Central memory CD8-positive, alpha-beta T cell (primary cell): ENCODE measurements around the gene UBE3B.

Experiments used
- ATAC-seq: fragments of 150-1000 bp; cut with Tn5 transposase; replicated peaks from 2 replicates; pipeline ENCODE4 v1.10.0; 2022; ENCODE audit warnings: mild to moderate bottlenecking, moderate FRiP score, moderate number of reproducible peaks; ENCODE audit not compliant: poor library complexity, severe bottlenecking; ENCODE audit errors: extremely low read depth
- DNase-seq, 2 donors: peaks; one replicate each; pipeline ENCODE4 v3.0.0; 2021; ENCODE audit warnings: low spot score in 2 of 2
- H3K27ac Mint-ChIP-seq: one replicate; pipeline ENCODE4 v1.8.0; 2022; ENCODE audit warnings: low read depth, mild to moderate bottlenecking, moderate library complexity, mixed read lengths
- H3K27me3 Mint-ChIP-seq: one replicate; pipeline ENCODE4 v1.8.0; 2022; ENCODE audit warnings: mixed read lengths
- H3K36me3 Mint-ChIP-seq: one replicate; pipeline ENCODE4 v1.8.0; 2022; ENCODE audit warnings: mild to moderate bottlenecking, moderate library complexity, mixed read lengths; ENCODE audit not compliant: insufficient read depth
- H3K4me1 Mint-ChIP-seq: one replicate; pipeline ENCODE4 v1.8.0; 2022; ENCODE audit warnings: mixed read lengths
- H3K4me3 Mint-ChIP-seq: one replicate; pipeline ENCODE4 v1.8.0; 2022; ENCODE audit warnings: mild to moderate bottlenecking, moderate library complexity, mixed read lengths
- H3K9me3 Mint-ChIP-seq: one replicate; pipeline ENCODE4 v1.8.0; 2022; ENCODE audit warnings: mixed read lengths

Gene UBE3B

GRCh38 chr12:109558374-109559199 is 81.2 kb downstream of the UBE3B start:
- ATAC-seq, result no peak
- Mint-ChIP-seq H3K27ac (no peak overlapping the region), H3K27me3 (no peaks in the 10 kb centered on the region), H3K36me3 (peaks cover 3% of the 10 kb centered on the region), H3K4me1 (no peaks in the 10 kb centered on the region), H3K4me3 (no peak overlapping the region), H3K9me3 (no peaks in the 10 kb centered on the region)
- DNase-seq, result no peak

GRCh38 chr12:109559200-109559505 is 81.7 kb downstream of the UBE3B start:
- no peak for ATAC-seq
- DNase-seq, result no peak
- no peaks in the 10 kb centered on the region for H3K4me1 Mint-ChIP-seq
- no peaks in the 10 kb centered on the region for H3K9me3 Mint-ChIP-seq
- no peak overlapping the region for H3K27ac Mint-ChIP-seq
- no peak overlapping the region for H3K4me3 Mint-ChIP-seq
- no peaks in the 10 kb centered on the region for H3K27me3 Mint-ChIP-seq
- H3K36me3 Mint-ChIP-seq, result peaks cover 5% of the 10 kb centered on the region

- Mint-ChIP-seq H3K9me3 (no peaks in the 10 kb centered on the region), H3K27ac (no peak overlapping the region), H3K4me3 (no peak overlapping the region), H3K27me3 (no peaks in the 10 kb centered on the region), H3K36me3 (peaks cover 5% of the 10 kb centered on the region), H3K4me1 (no peaks in the 10 kb centered on the region)
- ATAC-seq, result no peak
- DNase-seq, result no peak
Observed at GRCh38 chr12:109559601-109560000, 82.2 kb downstream of the UBE3B start.

GRCh38 chr12:109560867-109561710 is 83.7 kb downstream of the UBE3B start:
- Mint-ChIP-seq H3K27me3 (no peaks in the 10 kb centered on the region), H3K9me3 (no peaks in the 10 kb centered on the region), H3K4me1 (no peaks in the 10 kb centered on the region), H3K36me3 (peaks cover 11% of the 10 kb centered on the region), H3K27ac (no peak overlapping the region), H3K4me3 (no peak overlapping the region)
- DNase-seq (no peak), ATAC-seq (no peak)

GRCh38 chr12:109561711-109562030 is 84.2 kb downstream of the UBE3B start:
- peaks cover 11% of the 10 kb centered on the region for H3K36me3 Mint-ChIP-seq
- no peak for ATAC-seq
- no peak overlapping the region for H3K4me3 Mint-ChIP-seq
- H3K27me3 Mint-ChIP-seq, result no peaks in the 10 kb centered on the region
- H3K9me3 Mint-ChIP-seq, result no peaks in the 10 kb centered on the region
- H3K27ac Mint-ChIP-seq, result no peak overlapping the region
- DNase-seq, result no peak
- H3K4me1 Mint-ChIP-seq, result no peaks in the 10 kb centered on the region

- H3K27me3 Mint-ChIP-seq, result no peaks in the 10 kb centered on the region
- H3K36me3 Mint-ChIP-seq, result peaks cover 12% of the 10 kb centered on the region
- H3K9me3 Mint-ChIP-seq, result no peaks in the 10 kb centered on the region
- H3K27ac Mint-ChIP-seq, result no peak overlapping the region
- H3K4me3 Mint-ChIP-seq, result no peak overlapping the region
- ATAC-seq, result no peak
- no peaks in the 10 kb centered on the region for H3K4me1 Mint-ChIP-seq
- no peak for DNase-seq
Observed at GRCh38 chr12:109562871-109563270, 85.4 kb downstream of the UBE3B start.

- H3K27me3 Mint-ChIP-seq, result no peaks in the 10 kb centered on the region
- ATAC-seq (no peak), DNase-seq (no peak)
- H3K4me3 Mint-ChIP-seq, result no peak overlapping the region
- H3K9me3 Mint-ChIP-seq, result no peaks in the 10 kb centered on the region
- no peak overlapping the region for H3K27ac Mint-ChIP-seq
- H3K36me3 Mint-ChIP-seq, result peaks cover 17% of the 10 kb centered on the region
- no peaks in the 10 kb centered on the region for H3K4me1 Mint-ChIP-seq
Observed at GRCh38 chr12:109563291-109564284, 86.2 kb downstream of the UBE3B start.

- H3K9me3 Mint-ChIP-seq, result no peaks in the 10 kb centered on the region
- peaks cover 22% of the 10 kb centered on the region for H3K36me3 Mint-ChIP-seq
- ATAC-seq, result no peak
- no peak overlapping the region for H3K27ac Mint-ChIP-seq
- no peaks in the 10 kb centered on the region for H3K27me3 Mint-ChIP-seq
- no peak overlapping the region for H3K4me3 Mint-ChIP-seq
- no peaks in the 10 kb centered on the region for H3K4me1 Mint-ChIP-seq
- no peak for DNase-seq
Observed at GRCh38 chr12:109566424-109566823, 89.0 kb downstream of the UBE3B start.

GRCh38 chr12:109567296-109567695 is 89.9 kb downstream of the UBE3B start:
- H3K27ac Mint-ChIP-seq, result no peak overlapping the region
- no peak for DNase-seq
- no peak overlapping the region for H3K4me3 Mint-ChIP-seq
- H3K27me3 Mint-ChIP-seq, result no peaks in the 10 kb centered on the region
- peaks cover 22% of the 10 kb centered on the region for H3K36me3 Mint-ChIP-seq
- no peaks in the 10 kb centered on the region for H3K9me3 Mint-ChIP-seq
- no peaks in the 10 kb centered on the region for H3K4me1 Mint-ChIP-seq
- ATAC-seq, result no peak

GRCh38 chr12:109567967-109568366 is 90.5 kb downstream of the UBE3B start:
- Mint-ChIP-seq H3K36me3 (peaks cover 22% of the 10 kb centered on the region), H3K9me3 (no peaks in the 10 kb centered on the region), H3K27me3 (no peaks in the 10 kb centered on the region), H3K4me3 (no peak overlapping the region), H3K27ac (no peak overlapping the region), H3K4me1 (peaks cover 6% of the 10 kb centered on the region)
- ATAC-seq (no peak), DNase-seq (no peak)

GRCh38 chr12:109568486-109568885 is 91.1 kb downstream of the UBE3B start:
- H3K9me3 Mint-ChIP-seq, result no peaks in the 10 kb centered on the region
- H3K27ac Mint-ChIP-seq, result no peak overlapping the region
- H3K4me1 Mint-ChIP-seq, result peaks cover 11% of the 10 kb centered on the region
- ATAC-seq (no peak), DNase-seq (no peak)
- H3K36me3 Mint-ChIP-seq, result peaks cover 28% of the 10 kb centered on the region
- no peaks in the 10 kb centered on the region for H3K27me3 Mint-ChIP-seq
- no peak overlapping the region for H3K4me3 Mint-ChIP-seq

- Mint-ChIP-seq H3K4me1 (peaks cover 27% of the 10 kb centered on the region), H3K27me3 (no peaks in the 10 kb centered on the region), H3K4me3 (no peak overlapping the region), H3K9me3 (no peaks in the 10 kb centered on the region), H3K27ac (peak overlapping the region; percentile 97), H3K36me3 (peaks cover 26% of the 10 kb centered on the region)
- ATAC-seq (no peak), DNase-seq (no peak)
Observed at GRCh38 chr12:109571773-109572505, 94.5 kb downstream of the UBE3B start.
